B cell (primary cell): ENCODE results near the gene IFT27. TPM values are rescaled to one million over a fixed set of nuclear protein-coding genes. Genes with fewer than 3 reads are reported as not detected.

Source experiments
- ATAC-seq: fragments of 200-7000 bp; cut with Tn5 transposase; one replicate; pipeline ENCODE4 v1.10.0; 2021; ENCODE audit warnings: low read depth, mild to moderate bottlenecking, moderate number of reproducible peaks, moderate library complexity
- CTCF ChIA-PET: fragments of 350-600 bp; sonication (Branson Sonifier 250); formaldehyde crosslinking; loops from one replicate; lab custom pipeline; 2021; ENCODE audit warnings: antibody characterized with exemption, inconsistent platforms; lab: Charles Lee
- POLR2A ChIA-PET: fragments of 350-600 bp; sonication (Branson Sonifier 250); formaldehyde crosslinking; loops from one replicate; lab custom pipeline; 2021; ENCODE audit warnings: antibody characterized with exemption; lab: Charles Lee
- DNase-seq: peaks from one replicate; pipeline ENCODE4 v3.0.0; 2013
- H2AFZ ChIP-seq: 2 replicates; pipeline ENCODE4 v1.6.1; 2012; ENCODE audit warnings: mild to moderate bottlenecking, low read depth, low read length; ENCODE audit not compliant: insufficient read depth, poor library complexity, severe bottlenecking
- H3K27ac ChIP-seq, 2 donors: 1 replicate in 1 of 2; 2 replicates in 1 of 2; pipeline ENCODE4 v1.5.1; 2012 to 2013; ENCODE audit warnings: low read length in 2 of 2, mild to moderate bottlenecking in 2 of 2, moderate library complexity in 1 of 2
- H3K27me3 ChIP-seq, 4 experiments: fragments of 200-600 bp in 1 of 4; sonication (generic) in 1 of 4; replicated peaks in 1 of 4; 1 replicate in 2 of 4; 2 replicates in 2 of 4; pipeline versions ENCODE4 v1.6.1 to v1.7.0; 2013 to 2016; ENCODE audit warnings: low read length in 3 of 4, mild to moderate bottlenecking in 2 of 4, mixed read lengths in 1 of 4, moderate library complexity in 1 of 4; ENCODE audit not compliant: insufficient read depth in 4 of 4, control insufficient read depth in 3 of 4; ENCODE audit errors: control extremely low read depth in 1 of 4
- H3K36me3 ChIP-seq, 2 experiments: replicated peaks in 1 of 2; 1 replicate in 1 of 2; 2 replicates in 1 of 2; pipeline versions ENCODE4 v1.6.1 to v1.7.1; 2013; ENCODE audit warnings: low read length in 1 of 2; ENCODE audit not compliant: insufficient read depth in 2 of 2, control insufficient read depth in 1 of 2; ENCODE audit errors: control extremely low read depth in 1 of 2, extremely low read depth in 1 of 2
- H3K4me1 ChIP-seq, 2 donors: fragments of 200-600 bp in 1 of 2; sonication (generic) in 1 of 2; 1 replicate in 1 of 2; 2 replicates in 1 of 2; pipeline versions ENCODE4 v1.5.1 to v1.6.1; 2013 to 2017; ENCODE audit warnings: low read length in 2 of 2; ENCODE audit not compliant: control insufficient read depth in 2 of 2, insufficient read depth in 2 of 2
- H3K4me2 ChIP-seq: replicated peaks from 2 replicates; pipeline ENCODE3; 2012; ENCODE audit warnings: mild to moderate bottlenecking, low read depth, low read length; ENCODE audit not compliant: poor library complexity, severe bottlenecking
- H3K4me3 ChIP-seq, 5 experiments: fragments of 200-600 bp in 1 of 5; sonication (generic) in 1 of 5; 1 replicate in 3 of 5; 2 replicates in 2 of 5; pipeline versions ENCODE4 v1.5.1 to v1.7.0; 2011 to 2016; ENCODE audit warnings: low read length in 4 of 5, mild to moderate bottlenecking in 4 of 5, low read depth in 2 of 5, control low read depth in 1 of 5, moderate library complexity in 1 of 5; ENCODE audit not compliant: insufficient read depth in 1 of 5; ENCODE audit errors: control extremely low read depth in 1 of 5, extremely low read depth in 1 of 5
- H3K79me2 ChIP-seq: fragments of 200-600 bp; sonication (generic); one replicate; pipeline ENCODE4 v1.6.0; 2016; ENCODE audit warnings: low read length; ENCODE audit not compliant: control insufficient read depth, insufficient read depth
- H3K9ac ChIP-seq: fragments of 200-600 bp; sonication (generic); 2 replicates; pipeline ENCODE4 v1.6.1; 2017; ENCODE audit warnings: mild to moderate bottlenecking, low read length, moderate library complexity
- H3K9me3 ChIP-seq, 3 donors: one replicate each; pipeline versions ENCODE4 v1.6.1 to v1.7.1; 2013; ENCODE audit warnings: low read length in 2 of 3; ENCODE audit not compliant: control insufficient read depth in 2 of 3, insufficient read depth in 1 of 3; ENCODE audit errors: control extremely low read depth in 1 of 3
- H4K20me1 ChIP-seq: 2 replicates; pipeline ENCODE4 v1.6.0; 2012; ENCODE audit warnings: mild to moderate bottlenecking, low read length; ENCODE audit not compliant: insufficient read depth, control insufficient read depth, poor library complexity, severe bottlenecking
- H3K27ac Mint-ChIP-seq: one replicate; pipeline ENCODE4 v1.8.0; 2021; ENCODE audit warnings: mixed read lengths
- H3K27me3 Mint-ChIP-seq: one replicate; pipeline ENCODE4 v1.8.0; 2021; ENCODE audit warnings: mixed read lengths
- H3K4me1 Mint-ChIP-seq: one replicate; pipeline ENCODE4 v1.8.0; 2021; ENCODE audit warnings: mixed read lengths
- H3K4me3 Mint-ChIP-seq: one replicate; pipeline ENCODE4 v1.8.0; 2021; ENCODE audit warnings: mixed read lengths
- H3K9me3 Mint-ChIP-seq: one replicate; pipeline ENCODE4 v1.8.0; 2022; ENCODE audit warnings: mixed read lengths; ENCODE audit not compliant: insufficient read depth
- EZH2 ChIP-seq: IDR thresholded peaks from 2 replicates; pipeline ENCODE4 v1.6.1; 2012; ENCODE audit warnings: borderline replicate concordance, low read depth, mild to moderate bottlenecking, moderate library complexity, low read length; ENCODE audit not compliant: insufficient read depth, poor library complexity, severe bottlenecking
- WGBS: methylation state at CpG from one replicate; pipeline ENCODE4 v1.1.5; 2013; ENCODE audit warnings: missing lambda C conversion rate; ENCODE audit not compliant: insufficient coverage; 5-methylcytosine and 5-hydroxymethylcytosine counted together
- intact Hi-C: fragments of 100-400 bp; cut with micrococcal nuclease; formaldehyde crosslinking; loops from one replicate; pipeline ENCODE4 v1.10.0; 2022
- polyA plus RNA-seq: library from polyadenylated mRNA; depleted of rRNA; stranded (reverse); fragments of >200 nt; gene quantifications from 2 replicates; pipeline ENCODE4 v1.2.3, GENCODE V29; 2012
- total RNA-seq, 2 donors: library from RNA; stranded (reverse); fragments of 120-200 nt in 1 of 2; gene quantifications; 1 replicate in 1 of 2; 2 replicates in 1 of 2; pipeline versions ENCODE4 v1.2.3 to v1.2.4, GENCODE V29; 2013 to 2022
- TF ChIP-seq, protein P1 (sequence below): fragments of 200-600 bp; IDR thresholded peaks from one replicate; pipeline ENCODE4 v1.8.0; 2022; ENCODE audit warnings: antibody characterized with exemption, mild to moderate bottlenecking

IFT27 gene
- total and polyA plus RNA-seq, 2 donors (not counting 1 experiment from before 2014, with no cell fraction given) = 17.1 to 42.8 TPM

GRCh38 chr22:36758792-36759271 lies 17.1 kb downstream of the IFT27 start:
- Histone ChIP-seq H2AFZ (no peak overlapping the region), H3K4me1 (no peaks in the 10 kb centered on the region), H3K27me3 (peaks cover 0 to 14% (median 0%) of the 10 kb centered on the region in 4 experiments), H3K4me3 (no peak overlapping the region), H3K4me2 (no peak overlapping the region), H3K9ac (no peak overlapping the region), H3K27ac (no peak overlapping the region), H4K20me1 (no peaks in the 10 kb centered on the region), H3K9me3 (peaks cover 0 to 8% (median 0%) of the 10 kb centered on the region in 3 donors), H3K36me3 (peaks cover 0 to 11% of the 10 kb centered on the region in 2 experiments), H3K79me2 (no peaks in the 10 kb centered on the region)
- H3K27me3 Mint-ChIP-seq = peaks cover 9% of the 10 kb centered on the region
- CTCF ChIA-PET = interaction anchor here (0.8 to 3.9 kb wide), 12 partner anchors 9 to 439 kb away, joined by 3 to 62 read pairs (median 8); partner anchors contain the start of genes IFT27 and NCF4
- no peak for TF ChIP-seq EZH2
- TF ChIP-seq, protein P1, sequence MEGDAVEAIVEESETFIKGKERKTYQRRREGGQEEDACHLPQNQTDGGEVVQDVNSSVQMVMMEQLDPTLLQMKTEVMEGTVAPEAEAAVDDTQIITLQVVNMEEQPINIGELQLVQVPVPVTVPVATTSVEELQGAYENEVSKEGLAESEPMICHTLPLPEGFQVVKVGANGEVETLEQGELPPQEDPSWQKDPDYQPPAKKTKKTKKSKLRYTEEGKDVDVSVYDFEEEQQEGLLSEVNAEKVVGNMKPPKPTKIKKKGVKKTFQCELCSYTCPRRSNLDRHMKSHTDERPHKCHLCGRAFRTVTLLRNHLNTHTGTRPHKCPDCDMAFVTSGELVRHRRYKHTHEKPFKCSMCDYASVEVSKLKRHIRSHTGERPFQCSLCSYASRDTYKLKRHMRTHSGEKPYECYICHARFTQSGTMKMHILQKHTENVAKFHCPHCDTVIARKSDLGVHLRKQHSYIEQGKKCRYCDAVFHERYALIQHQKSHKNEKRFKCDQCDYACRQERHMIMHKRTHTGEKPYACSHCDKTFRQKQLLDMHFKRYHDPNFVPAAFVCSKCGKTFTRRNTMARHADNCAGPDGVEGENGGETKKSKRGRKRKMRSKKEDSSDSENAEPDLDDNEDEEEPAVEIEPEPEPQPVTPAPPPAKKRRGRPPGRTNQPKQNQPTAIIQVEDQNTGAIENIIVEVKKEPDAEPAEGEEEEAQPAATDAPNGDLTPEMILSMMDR = no peak
- H3K4me1 Mint-ChIP-seq = no peaks in the 10 kb centered on the region
- intact Hi-C loops = no loop called here
- POLR2A ChIA-PET = no interaction called here
- whole genome bisulfite sequencing = 96% methylated on average over 15 of the region's 15 CpGs
- H3K4me3 Mint-ChIP-seq = no peak overlapping the region
- DNase-seq (no peak), ATAC-seq (no peak)
- no peak overlapping the region for H3K27ac Mint-ChIP-seq
- H3K9me3 Mint-ChIP-seq = no peaks in the 10 kb centered on the region

- H4K20me1 ChIP-seq = no peaks in the 10 kb centered on the region
- DNase-seq = peak; percentile 77
- H3K79me2 ChIP-seq = no peaks in the 10 kb centered on the region
- no peak overlapping the region for H3K9ac ChIP-seq
- no peaks in the 10 kb centered on the region for H3K4me1 ChIP-seq
- no peak for TF ChIP-seq EZH2
- TF ChIP-seq, protein P1 = peak; percentile 84
- peak; percentile 93 for ATAC-seq
- H3K36me3 ChIP-seq = peaks cover 0 to 3% of the 10 kb centered on the region in 2 experiments
- 71% methylated on average over 15 of the region's 19 CpGs for WGBS
- Mint-ChIP-seq H3K27me3 (peaks cover 18% of the 10 kb centered on the region), H3K27ac (no peak overlapping the region), H3K9me3 (no peaks in the 10 kb centered on the region), H3K4me1 (no peaks in the 10 kb centered on the region), H3K4me3 (no peak overlapping the region)
- ChIA-PET CTCF (interaction anchor here (0.6 to 3.9 kb wide), 23 partner anchors 10 to 503 kb away, joined by 3 to 62 read pairs (median 5); partner anchors contain the start of genes IFT27 and NCF4), POLR2A (no interaction called here)
- no peak overlapping the region for H3K4me3 ChIP-seq
- H3K27me3 ChIP-seq = peaks cover 0 to 20% (median 1%) of the 10 kb centered on the region in 4 experiments
- H3K9me3 ChIP-seq = peaks cover 0 to 4% (median 0%) of the 10 kb centered on the region in 3 donors
- H3K4me2 ChIP-seq = no peak overlapping the region
- H3K27ac ChIP-seq = no peak overlapping the region
- intact Hi-C loops = loop anchor here (1.0 kb wide), 1 partner anchor 25 kb away; no protein-coding TSS in a partner anchor
- no peak overlapping the region for H2AFZ ChIP-seq
Measured at GRCh38 chr22:36757668-36758211, 18.2 kb downstream of the IFT27 start.
